GM18951 (cell line): Measurements from ENCODE around the gene FAM25C.
"Not testable (repeated sequence)": the region's sequence is repeated elsewhere in the genome, so short reads cannot be mapped to it uniquely, and the experiment has no call there.

Experiments used
- in situ Hi-C: fragments of 300-500 bp; cut with MboI; formaldehyde crosslinking; loops from one replicate; pipeline ENCODE4 v1.12.0; 2022; ENCODE audit warnings: low sequenced_read_pairs, mixed read lengths, inconsistent platforms; ENCODE audit not compliant: unreplicated experiment

Gene FAM25C

GRCh38 chr10:47960699-47961098 is 38.9 kb downstream of the FAM25C start:
- in situ Hi-C loops, result not testable (repeated sequence)

GRCh38 chr10:47959677-47960076 is 39.9 kb downstream of the FAM25C start:
- in situ Hi-C loops, result not testable (repeated sequence)

- in situ Hi-C loops, result not testable (repeated sequence)
These were observed 42.4 kb downstream of the FAM25C start for GRCh38 chr10:47957158-47957557.

GRCh38 chr10:47947424-47947823 is 52.2 kb downstream of the FAM25C start:
- in situ Hi-C loops, result not testable (repeated sequence)
